HG03064 (cell line): ENCODE results near the gene HTN1.
"Not testable (repeated sequence)": the region's sequence is repeated elsewhere in the genome, so short reads cannot be mapped to it uniquely, and the experiment has no call there.

Experiments
- ATAC-seq: cut with Tn5 transposase; IDR thresholded peaks from one replicate; pipeline ENCODE4 v1.9.1; 2021; ENCODE audit warnings: low read depth; ENCODE audit not compliant: unreplicated experiment

The HTN1 gene

GRCh38 chr4:70050138-70050537 is at the start of gene HTN1:
Gene HTN1, plus strand, starts transcription at chr4:70050438. Its CDS starts 2,639 bp downstream, at chr4:70053077.
- ATAC-seq, result not testable (repeated sequence)

DNA sequence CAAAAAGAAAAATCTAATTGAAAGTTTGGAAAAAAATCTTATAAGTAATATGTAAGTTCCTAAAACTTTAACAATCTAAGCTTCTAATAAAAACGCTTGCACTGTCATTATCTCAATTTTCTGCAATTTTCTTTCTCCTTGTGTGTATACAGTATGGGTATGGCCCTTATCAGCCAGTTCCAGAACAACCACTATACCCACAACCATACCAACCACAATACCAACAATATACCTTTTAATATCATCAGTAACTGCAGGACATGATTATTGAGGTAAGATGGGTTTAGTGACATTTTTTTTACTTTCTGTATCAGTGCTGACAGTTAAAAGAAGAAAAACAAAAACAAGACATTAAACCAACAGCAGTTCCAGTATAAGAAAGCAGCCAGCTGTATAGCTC is 49.5 kb upstream of the HTN1 start:
- no peak for ATAC-seq

DNA sequence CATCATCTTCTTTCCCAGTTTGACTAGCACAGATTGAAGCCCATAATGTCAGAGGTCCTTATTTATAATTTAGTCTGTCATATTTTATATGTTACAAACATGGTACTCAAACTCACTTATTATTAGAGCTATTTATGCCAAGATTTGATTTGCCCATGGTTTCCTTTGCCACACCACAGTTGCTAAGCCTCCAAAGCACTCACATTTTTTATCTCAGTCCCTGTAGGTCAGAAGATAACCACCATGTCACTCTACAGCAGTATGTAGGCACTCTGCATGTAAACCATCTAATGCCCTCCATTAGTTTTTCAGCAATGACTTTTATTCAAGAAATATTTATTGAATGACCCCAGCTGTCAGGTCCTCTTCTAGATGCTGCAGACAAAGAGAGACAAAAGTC is 47.7 kb upstream of the HTN1 start:
- ATAC-seq, result no peak

GRCh38 chr4:70008771-70009170 is 41.5 kb upstream of the HTN1 start:
- no peak for ATAC-seq

DNA sequence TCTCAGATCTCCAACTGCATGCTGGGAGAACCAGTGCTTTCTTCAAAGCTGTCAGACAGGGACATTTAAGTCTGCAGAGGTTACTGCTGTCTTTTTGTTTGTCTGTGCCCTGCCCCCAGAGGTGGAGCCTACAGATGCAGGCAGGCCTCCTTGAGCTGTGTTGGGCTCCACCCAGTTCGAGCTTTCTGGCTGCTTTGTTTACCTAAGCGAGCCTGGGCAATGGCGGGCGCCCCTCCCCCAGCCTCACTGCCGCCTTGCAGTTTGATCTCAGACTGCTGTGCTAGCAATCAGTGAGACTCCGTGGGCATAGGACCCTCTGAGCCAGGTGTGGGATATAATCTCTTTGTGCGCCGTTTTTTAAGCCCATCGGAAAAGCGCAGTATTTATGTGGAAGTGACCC is 31.2 kb upstream of the HTN1 start:
- not testable (repeated sequence) for ATAC-seq

- ATAC-seq, result no peak
Measured at GRCh38 chr4:70023218-70023617, 27.0 kb upstream of the HTN1 start.

GRCh38 chr4:70027011-70027410 is 23.2 kb upstream of the HTN1 start:
- no peak for ATAC-seq

DNA sequence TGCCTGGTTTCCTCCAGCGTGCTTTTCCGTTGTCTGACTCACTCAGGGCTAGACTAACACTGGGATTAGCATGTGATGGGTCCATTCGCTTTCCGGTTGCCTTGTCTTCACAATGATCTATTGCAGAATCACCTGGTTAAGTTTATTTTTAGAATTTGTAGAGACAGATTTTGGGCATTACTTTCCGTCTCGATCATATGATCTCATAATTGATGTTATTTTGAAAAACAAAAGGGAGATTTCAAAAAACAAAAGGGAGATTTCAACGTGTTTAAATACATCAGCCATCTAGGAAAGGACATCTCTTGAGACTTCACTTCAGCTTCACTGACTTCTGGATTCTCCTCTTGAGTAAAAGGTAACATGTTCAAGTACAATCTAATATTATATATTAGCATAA is 22.1 kb upstream of the HTN1 start, which contains the start of gene HTN3:
Gene HTN3 (plus strand): TSS at position 301 of the 400 bp plus-strand sequence. CDS start 2,282 bp downstream, outside the sequence.
- ATAC-seq, result not testable (repeated sequence)

DNA sequence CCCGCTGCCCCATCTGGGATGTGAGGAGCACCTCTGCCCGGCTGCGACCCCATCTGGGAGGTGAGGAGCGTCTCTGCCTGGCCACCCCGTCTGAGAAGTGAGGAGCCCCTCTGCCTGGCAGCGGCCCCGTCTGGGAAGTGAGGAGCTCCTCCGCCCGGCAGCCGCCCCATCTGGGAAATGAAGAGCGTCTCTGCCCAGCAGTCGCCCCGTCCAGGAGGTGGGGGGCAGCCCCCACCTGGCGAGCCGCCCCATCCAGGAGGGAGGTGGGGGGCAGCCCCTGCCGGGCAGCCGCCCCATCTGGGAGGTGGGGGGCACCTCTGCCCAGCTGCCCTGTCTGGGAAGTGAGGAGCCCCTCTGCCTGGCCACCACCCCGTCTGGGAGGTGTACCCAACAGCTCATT is 12.7 kb upstream of the HTN1 start:
- ATAC-seq, result not testable (repeated sequence)

DNA sequence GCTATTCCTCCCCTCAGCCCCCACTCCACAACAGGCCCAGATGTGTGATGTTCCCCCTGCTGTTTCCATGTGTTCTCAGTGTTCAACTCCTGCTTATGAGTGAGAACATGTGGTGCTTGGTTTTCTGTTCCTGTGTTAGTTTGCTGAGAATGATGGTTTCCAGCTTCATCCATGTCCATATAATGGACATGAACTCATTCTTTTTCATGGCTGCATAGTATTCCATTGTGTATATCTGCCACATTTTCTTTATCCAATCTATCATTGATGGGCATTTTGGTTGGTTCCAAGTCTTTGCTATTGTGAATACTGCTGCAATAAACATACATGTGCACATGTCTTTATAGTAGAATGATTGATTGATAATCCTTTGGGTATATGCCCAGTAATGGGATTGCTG is 10.3 kb upstream of the HTN1 start:
- ATAC-seq, result not testable (repeated sequence)

DNA sequence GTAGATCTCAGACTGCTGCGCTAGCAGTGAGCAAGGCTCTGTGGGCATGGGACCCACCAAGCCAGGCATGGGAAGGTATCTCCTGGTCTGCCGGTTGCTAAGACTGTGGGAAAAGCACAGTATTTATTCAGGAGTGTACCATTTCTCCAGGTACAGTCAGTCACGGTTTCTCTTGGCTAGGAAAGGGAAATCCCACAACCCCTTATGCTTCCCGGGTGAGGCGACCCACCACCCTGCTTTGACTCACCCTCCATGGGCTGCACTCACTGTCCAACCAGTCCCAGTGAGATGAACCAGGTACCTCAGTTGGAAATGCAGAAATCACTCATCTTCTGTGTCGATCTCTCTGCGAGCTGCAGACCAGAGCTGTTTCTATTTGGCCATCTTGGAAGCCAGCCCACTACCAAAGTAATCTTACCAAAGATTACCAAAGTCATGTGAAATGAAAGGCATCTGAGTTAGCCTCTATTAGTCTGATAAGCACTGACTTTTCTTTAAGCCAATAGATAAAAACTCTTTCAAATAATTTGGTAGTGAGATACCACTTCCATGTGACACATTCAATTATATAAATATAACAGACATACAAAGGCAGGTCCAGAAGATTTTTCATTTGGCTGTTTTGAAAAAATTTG is 8.5 kb upstream of the HTN1 start:
- ATAC-seq, result no peak

- not testable (repeated sequence) for ATAC-seq
Measured at GRCh38 chr4:70056534-70056933, 6.3 kb downstream of the HTN1 start.

- no peak for ATAC-seq
Measured at GRCh38 chr4:70057651-70058050, 7.4 kb downstream of the HTN1 start.

- ATAC-seq, result no peak
Measured at GRCh38 chr4:70059149-70059548, 8.9 kb downstream of the HTN1 start.

DNA sequence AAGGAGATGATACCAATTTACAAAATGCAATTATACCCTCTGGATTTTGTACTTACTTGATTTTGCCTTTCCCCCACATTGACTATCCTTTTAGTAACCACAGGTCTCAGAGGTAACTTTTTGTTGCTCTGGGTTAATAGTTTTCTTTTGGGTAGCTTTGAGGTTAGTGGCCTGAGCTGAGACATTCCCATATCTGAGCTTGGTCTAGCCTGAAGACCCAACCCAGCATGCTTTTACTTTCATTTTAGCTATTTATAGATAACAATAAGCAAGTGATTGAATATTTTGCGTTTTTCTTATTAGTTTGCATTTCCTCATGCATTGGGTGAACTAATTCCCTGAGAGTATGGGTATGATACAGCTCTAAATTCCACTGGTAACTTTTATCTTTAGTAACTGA is 11.8 kb downstream of the HTN1 start:
- peak; percentile 77 for ATAC-seq

- no peak for ATAC-seq
Measured at GRCh38 chr4:70080205-70080604, 30.0 kb downstream of the HTN1 start.

DNA sequence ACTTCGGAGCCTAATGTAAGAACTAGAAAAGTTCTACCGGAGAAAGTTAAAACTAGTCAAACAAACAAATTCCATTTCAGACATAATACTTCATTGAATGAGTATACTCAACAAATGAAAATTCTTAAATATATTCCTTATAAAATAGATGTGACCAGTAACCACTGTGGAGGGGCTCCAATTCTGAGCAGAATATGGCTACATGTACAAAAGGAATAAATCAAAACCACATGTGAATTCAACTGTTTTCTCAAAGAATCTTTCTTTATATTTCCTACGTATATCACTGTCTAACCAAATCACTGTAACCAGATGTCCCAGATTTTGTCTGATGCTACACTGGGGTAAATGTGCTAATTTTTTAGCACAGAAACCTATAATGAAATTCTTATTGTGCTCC is 49.0 kb downstream of the HTN1 start:
- no peak for ATAC-seq
